Mesenchymal stem cell (in vitro differentiated cells and primary cell): Measurements from ENCODE around the gene DLEC1.
"Not testable (repeated sequence)": the region's sequence is repeated elsewhere in the genome, so short reads cannot be mapped to it uniquely, and the experiment has no call there.

Experiments used
- DNase-seq: peaks from one replicate; pipeline ENCODE4 v3.0.0-alpha.2; 2013
- H2AFZ ChIP-seq: one replicate; pipeline ENCODE4 v1.6.1; 2013; ENCODE audit warnings: low read depth, mild to moderate bottlenecking, control low read depth, inconsistent platforms, low read length, moderate library complexity
- H2AK5ac ChIP-seq: 2 replicates; pipeline ENCODE4 v1.6.1; 2013; ENCODE audit warnings: low read length, moderate library complexity, mild to moderate bottlenecking, inconsistent platforms; ENCODE audit not compliant: severe bottlenecking
- H2BK120ac ChIP-seq: one replicate; pipeline ENCODE4 v1.6.1; 2013; ENCODE audit warnings: low read depth, mild to moderate bottlenecking, inconsistent platforms, low read length, moderate library complexity
- H2BK12ac ChIP-seq, 2 experiments: one replicate each; pipeline ENCODE4 v1.6.1; 2013; ENCODE audit warnings: inconsistent platforms in 2 of 2, low read length in 2 of 2, mild to moderate bottlenecking in 2 of 2, moderate library complexity in 2 of 2, control low read depth in 1 of 2
- H2BK15ac ChIP-seq: one replicate; pipeline ENCODE4 v1.6.1; 2013; ENCODE audit warnings: mild to moderate bottlenecking, low read depth, inconsistent platforms; ENCODE audit not compliant: poor library complexity, severe bottlenecking
- H2BK5ac ChIP-seq: 2 replicates; pipeline ENCODE4 v1.6.1; 2013; ENCODE audit warnings: low read depth, mild to moderate bottlenecking, low read length, control low read depth, inconsistent platforms; ENCODE audit not compliant: poor library complexity, severe bottlenecking
- H3K14ac ChIP-seq, 2 experiments: one replicate each; pipeline ENCODE4 v1.6.1; 2013; ENCODE audit warnings: inconsistent platforms in 2 of 2, low read length in 2 of 2, control low read depth in 1 of 2, mild to moderate bottlenecking in 1 of 2, moderate library complexity in 1 of 2
- H3K18ac ChIP-seq, 2 experiments: one replicate each; pipeline ENCODE4 v1.6.1; 2013; ENCODE audit warnings: inconsistent platforms in 2 of 2, low read length in 2 of 2, control low read depth in 1 of 2, low read depth in 1 of 2, mild to moderate bottlenecking in 1 of 2
- H3K23ac ChIP-seq, 2 experiments: one replicate each; pipeline ENCODE4 v1.6.1; 2013; ENCODE audit warnings: inconsistent platforms in 2 of 2, low read length in 2 of 2, mild to moderate bottlenecking in 2 of 2, moderate library complexity in 2 of 2, control low read depth in 1 of 2
- H3K27ac ChIP-seq: 2 replicates; pipeline ENCODE4 v1.5.1; 2013; ENCODE audit warnings: mild to moderate bottlenecking, moderate library complexity, low read length, control low read depth, inconsistent platforms; ENCODE audit not compliant: poor library complexity, severe bottlenecking
- H3K27me3 ChIP-seq, 2 experiments: 2 replicates each; pipeline versions ENCODE4 v1.6.1 to v1.7.0; 2013; ENCODE audit warnings: low read length in 2 of 2, mild to moderate bottlenecking in 2 of 2, moderate library complexity in 2 of 2, control low read depth in 1 of 2, inconsistent platforms in 1 of 2; ENCODE audit not compliant: control insufficient read depth in 1 of 2, insufficient read depth in 1 of 2
- H3K36me3 ChIP-seq, 2 experiments: 2 replicates each; pipeline versions ENCODE4 v1.6.1 to v1.7.0; 2013; ENCODE audit warnings: low read length in 2 of 2, control low read depth in 1 of 2, inconsistent platforms in 1 of 2, low read depth in 1 of 2, mild to moderate bottlenecking in 1 of 2; ENCODE audit not compliant: insufficient read depth in 2 of 2, control insufficient read depth in 1 of 2
- H3K4ac ChIP-seq, 2 experiments: one replicate each; pipeline ENCODE4 v1.6.1; 2013; ENCODE audit warnings: inconsistent platforms in 2 of 2, low read length in 2 of 2, mild to moderate bottlenecking in 2 of 2, moderate library complexity in 2 of 2, control low read depth in 1 of 2, low read depth in 1 of 2
- H3K4me1 ChIP-seq: 2 replicates; pipeline ENCODE4 v1.6.1; 2013; ENCODE audit warnings: low read depth, low read length, control low read depth; ENCODE audit not compliant: control insufficient read depth, insufficient read depth
- H3K4me2 ChIP-seq: 2 replicates; pipeline ENCODE4 v1.6.1; 2013; ENCODE audit warnings: low read length, mild to moderate bottlenecking, inconsistent platforms; ENCODE audit not compliant: poor library complexity, severe bottlenecking
- H3K4me3 ChIP-seq, 2 experiments: 2 replicates each; pipeline versions ENCODE4 v1.5.1 to v1.7.0; 2013; ENCODE audit warnings: low read length in 2 of 2, mild to moderate bottlenecking in 2 of 2, control low read depth in 1 of 2, low read depth in 1 of 2; ENCODE audit not compliant: insufficient read depth in 1 of 2
- H3K79me1 ChIP-seq: replicated peaks from 2 replicates; pipeline ENCODE4 v1.6.1; 2013; ENCODE audit warnings: mild to moderate bottlenecking, control low read depth, low read length, inconsistent platforms; ENCODE audit not compliant: poor library complexity, severe bottlenecking
- H3K9ac ChIP-seq: 2 replicates; pipeline ENCODE4 v1.7.0; 2013; ENCODE audit warnings: mild to moderate bottlenecking, low read length, moderate library complexity
- H3K9me3 ChIP-seq: 2 replicates; pipeline ENCODE4 v1.7.0; 2013; ENCODE audit warnings: mild to moderate bottlenecking, low read length; ENCODE audit not compliant: control insufficient read depth
- H4K8ac ChIP-seq: one replicate; pipeline ENCODE4 v1.6.1; 2013; ENCODE audit warnings: inconsistent platforms, mild to moderate bottlenecking, low read length, moderate library complexity
- H4K91ac ChIP-seq: one replicate; pipeline ENCODE4 v1.6.1; 2013; ENCODE audit warnings: mild to moderate bottlenecking, low read length, inconsistent platforms
- WGBS: methylation state at CpG from one replicate; pipeline ENCODE4 v1.1.7; 2013; ENCODE audit warnings: mixed read lengths; 5-methylcytosine and 5-hydroxymethylcytosine counted together

The DLEC1 gene

GRCh38 chr3:38160704-38161103, 121.7 kb downstream of the DLEC1 start:
- not testable (repeated sequence) for H3K27ac ChIP-seq, H2BK15ac ChIP-seq, DNase-seq, H2AFZ ChIP-seq, H2BK5ac ChIP-seq, H3K14ac ChIP-seq, H3K36me3 ChIP-seq, H3K4ac ChIP-seq, H3K27me3 ChIP-seq, H2BK120ac ChIP-seq, H3K9ac ChIP-seq, H3K23ac ChIP-seq, H2AK5ac ChIP-seq, H3K9me3 ChIP-seq, H3K4me2 ChIP-seq, H3K79me1 ChIP-seq, H3K18ac ChIP-seq, H4K91ac ChIP-seq, H4K8ac ChIP-seq, H2BK12ac ChIP-seq, H3K4me3 ChIP-seq, H3K4me1 ChIP-seq
- WGBS, result 96% methylated on average over 9 of the region's 11 CpGs

DNA sequence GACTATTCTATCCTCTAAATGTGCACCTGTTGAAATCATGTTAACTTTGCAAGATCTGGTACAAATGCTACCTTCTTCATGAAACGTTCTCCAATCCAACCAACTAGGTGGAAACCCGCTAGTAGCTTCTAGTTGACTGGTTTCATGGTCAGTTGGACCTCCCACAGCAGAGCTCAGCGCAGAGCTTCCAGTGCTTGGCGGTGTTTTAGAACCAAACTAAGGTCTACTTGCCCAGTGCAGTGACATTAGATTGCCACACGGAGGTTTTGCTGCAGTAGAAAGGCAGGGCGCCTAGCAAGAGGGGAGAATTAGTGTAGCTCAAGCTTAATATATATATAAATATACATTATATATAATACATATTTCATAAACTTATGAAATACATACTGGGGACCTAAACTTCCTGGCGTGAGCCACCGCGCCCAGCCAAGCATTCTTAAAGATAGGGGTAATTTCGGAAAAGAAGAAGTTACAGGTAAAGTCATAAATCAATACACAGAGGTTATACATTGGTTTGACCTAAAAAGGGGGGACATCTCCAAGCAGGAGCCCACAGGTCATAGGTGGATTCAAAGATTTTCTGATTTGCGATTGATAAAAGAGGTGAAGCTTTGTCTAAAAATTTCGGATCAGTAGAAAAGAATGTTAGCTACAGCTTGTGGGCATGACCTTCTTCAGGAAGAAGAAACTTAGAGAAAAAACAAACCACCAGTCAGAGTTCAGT, 124.3 kb downstream of the DLEC1 start:
- no peak overlapping the region for H3K9ac ChIP-seq
- no peak overlapping the region for H2AK5ac ChIP-seq
- no peak overlapping the region for H2BK15ac ChIP-seq
- peaks cover 3% of the 10 kb centered on the region for H3K79me1 ChIP-seq
- H3K18ac ChIP-seq, result no peak overlapping the region
- no peak overlapping the region for H2BK12ac ChIP-seq
- no peak overlapping the region for H3K4me3 ChIP-seq
- H4K91ac ChIP-seq, result no peak overlapping the region
- H3K23ac ChIP-seq, result no peak overlapping the region
- DNase-seq, result peak; percentile 23
- no peak overlapping the region for H3K4me2 ChIP-seq
- no peaks in the 10 kb centered on the region for H3K27me3 ChIP-seq
- no peak overlapping the region for H3K27ac ChIP-seq
- 92% methylated on average over 10 of the region's 12 CpGs for WGBS
- no peak overlapping the region for H4K8ac ChIP-seq
- H2BK120ac ChIP-seq, result no peak overlapping the region
- no peak overlapping the region for H3K4ac ChIP-seq
- H2BK5ac ChIP-seq, result no peak overlapping the region
- peaks cover 2% of the 10 kb centered on the region for H3K4me1 ChIP-seq
- no peak overlapping the region for H3K14ac ChIP-seq
- no peak overlapping the region for H2AFZ ChIP-seq
- H3K36me3 ChIP-seq, result no peaks in the 10 kb centered on the region
- H3K9me3 ChIP-seq, result no peaks in the 10 kb centered on the region

DNA sequence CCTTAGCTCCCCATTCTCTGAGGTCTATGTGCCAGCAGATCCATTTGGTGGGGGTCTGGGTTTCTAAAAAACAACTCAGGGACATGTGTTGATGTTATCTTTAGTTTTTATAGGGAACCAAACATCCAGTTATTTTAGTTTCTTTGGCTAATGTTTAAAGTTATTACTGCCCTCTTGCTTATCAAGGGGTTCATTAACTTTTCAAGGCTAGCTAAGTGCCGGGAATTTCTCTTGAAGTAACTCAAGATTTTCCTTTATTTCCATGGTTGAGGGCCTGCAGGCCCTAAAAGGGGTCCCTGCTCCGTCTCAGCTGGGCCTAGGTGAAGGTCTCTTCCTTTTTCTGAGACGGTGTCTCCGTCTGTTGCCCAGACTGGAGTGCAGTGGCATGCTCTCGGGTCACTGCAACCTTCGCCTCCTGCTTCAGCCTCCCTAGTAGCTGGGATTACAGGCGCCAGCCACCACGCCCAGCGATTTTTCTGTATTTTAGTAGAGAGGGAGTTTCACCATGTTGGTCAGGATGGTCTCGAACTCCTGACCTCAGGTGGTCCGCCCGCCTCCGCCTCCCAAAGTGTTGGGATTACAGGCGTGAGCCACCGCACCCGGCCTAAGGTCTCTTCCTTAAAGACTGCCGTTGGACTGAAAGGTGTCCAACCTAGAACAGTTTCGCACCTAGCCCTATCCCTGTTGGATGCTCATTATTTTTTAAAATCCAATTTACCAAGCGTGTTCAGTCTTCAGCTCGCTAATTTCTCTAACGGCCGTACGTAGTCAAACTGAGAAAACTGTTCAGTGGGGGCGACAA, 125.0 kb downstream of the DLEC1 start:
- no peak overlapping the region for H2AFZ ChIP-seq
- H2BK5ac ChIP-seq, result no peak overlapping the region
- H3K14ac ChIP-seq, result no peak overlapping the region
- H3K18ac ChIP-seq, result peak overlapping the region in 1 of 2 experiments; percentile 37
- H3K36me3 ChIP-seq, result no peaks in the 10 kb centered on the region
- H3K4me2 ChIP-seq, result peak overlapping the region; percentile 84
- H3K23ac ChIP-seq, result no peak overlapping the region
- peak overlapping the region; percentile 87 for H4K8ac ChIP-seq
- H2BK15ac ChIP-seq, result no peak overlapping the region
- peak overlapping the region; percentile 94 for H3K9ac ChIP-seq
- H2BK12ac ChIP-seq, result peak overlapping the region in 1 of 2 experiments; percentile 83
- H3K9me3 ChIP-seq, result no peaks in the 10 kb centered on the region
- 79% methylated on average over 24 of the region's 24 CpGs for WGBS
- no peak overlapping the region for H2BK120ac ChIP-seq
- peaks cover 2% of the 10 kb centered on the region for H3K4me1 ChIP-seq
- H4K91ac ChIP-seq, result no peak overlapping the region
- peak overlapping the region; percentile 44 for H3K27ac ChIP-seq
- peaks cover 3% of the 10 kb centered on the region for H3K79me1 ChIP-seq
- H3K4me3 ChIP-seq, result peak overlapping the region; percentile 69 to 89
- no peaks in the 10 kb centered on the region for H3K27me3 ChIP-seq
- H3K4ac ChIP-seq, result peak overlapping the region; percentile 3 to 63
- peak overlapping the region; percentile 21 for H2AK5ac ChIP-seq
- DNase-seq, result no peak

- H2BK12ac ChIP-seq, result peak overlapping the region in 1 of 2 experiments; percentile 49
- H2BK120ac ChIP-seq, result no peak overlapping the region
- H3K9ac ChIP-seq, result peak overlapping the region; percentile 94
- 7% methylated on average over 17 of the region's 17 CpGs for WGBS
- H3K23ac ChIP-seq, result no peak overlapping the region
- H2AK5ac ChIP-seq, result peak overlapping the region; percentile 21
- no peak for DNase-seq
- no peaks in the 10 kb centered on the region for H3K27me3 ChIP-seq
- H3K4me2 ChIP-seq, result peak overlapping the region; percentile 84
- H4K91ac ChIP-seq, result no peak overlapping the region
- H2BK5ac ChIP-seq, result no peak overlapping the region
- no peak overlapping the region for H2BK15ac ChIP-seq
- H3K9me3 ChIP-seq, result no peaks in the 10 kb centered on the region
- H3K14ac ChIP-seq, result no peak overlapping the region
- H3K18ac ChIP-seq, result peak overlapping the region; percentile 37 to 80
- H3K4me3 ChIP-seq, result peak overlapping the region; percentile 69 to 89
- peak overlapping the region; percentile 44 for H3K27ac ChIP-seq
- peak overlapping the region; percentile 87 for H4K8ac ChIP-seq
- peaks cover 3% of the 10 kb centered on the region for H3K79me1 ChIP-seq
- H3K4me1 ChIP-seq, result peaks cover 6% of the 10 kb centered on the region
- no peak overlapping the region for H2AFZ ChIP-seq
- H3K36me3 ChIP-seq, result no peaks in the 10 kb centered on the region
- peak overlapping the region; percentile 3 to 63 for H3K4ac ChIP-seq
Measured at GRCh38 chr3:38164643-38164951, 125.6 kb downstream of the DLEC1 start.
